HG02642 (cell line): ENCODE data around the gene IQCE.
"Not testable (repeated sequence)": the region's sequence is repeated elsewhere in the genome, so short reads cannot be mapped to it uniquely, and the experiment has no call there.

Experiments used
- ATAC-seq: cut with Tn5 transposase; IDR thresholded peaks from one replicate; pipeline ENCODE4 v1.9.1; 2021; ENCODE audit warnings: mild to moderate bottlenecking; ENCODE audit not compliant: unreplicated experiment, poor library complexity

Gene IQCE

DNA sequence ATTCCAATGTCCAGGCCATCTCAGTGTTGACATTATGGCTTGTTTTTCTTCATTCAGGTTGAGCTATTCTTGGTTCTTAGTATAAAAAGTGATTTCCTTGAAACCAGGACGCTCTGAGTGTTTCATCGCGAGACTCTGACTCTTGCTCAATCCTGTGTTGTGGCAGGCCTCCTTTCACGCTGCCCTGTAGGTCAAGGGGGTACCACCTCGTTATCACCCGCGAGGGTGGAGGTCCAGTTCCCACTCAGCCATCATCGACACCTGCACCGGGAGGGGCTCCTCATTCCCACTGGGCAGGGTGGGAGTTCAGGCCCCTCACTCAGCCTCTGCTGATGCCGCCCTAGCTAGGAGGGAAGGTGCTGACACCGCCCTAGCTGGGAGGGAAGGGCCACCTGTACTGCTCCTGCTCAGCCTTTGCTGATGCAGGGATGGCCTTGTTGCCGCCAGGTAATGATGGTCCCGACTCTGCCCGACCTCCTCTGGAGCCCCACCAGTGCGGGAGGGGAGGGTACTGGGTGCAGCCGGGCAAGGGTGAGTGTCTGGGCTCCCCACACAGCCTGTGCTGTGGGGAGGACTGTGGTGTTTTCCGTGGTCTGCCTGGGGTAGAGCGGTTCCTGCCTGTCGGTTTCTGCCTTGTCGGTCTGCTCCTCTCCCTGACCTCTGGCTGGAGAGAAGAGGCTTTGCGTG lies 16.4 kb downstream of the IQCE start:
- no peak for ATAC-seq

DNA sequence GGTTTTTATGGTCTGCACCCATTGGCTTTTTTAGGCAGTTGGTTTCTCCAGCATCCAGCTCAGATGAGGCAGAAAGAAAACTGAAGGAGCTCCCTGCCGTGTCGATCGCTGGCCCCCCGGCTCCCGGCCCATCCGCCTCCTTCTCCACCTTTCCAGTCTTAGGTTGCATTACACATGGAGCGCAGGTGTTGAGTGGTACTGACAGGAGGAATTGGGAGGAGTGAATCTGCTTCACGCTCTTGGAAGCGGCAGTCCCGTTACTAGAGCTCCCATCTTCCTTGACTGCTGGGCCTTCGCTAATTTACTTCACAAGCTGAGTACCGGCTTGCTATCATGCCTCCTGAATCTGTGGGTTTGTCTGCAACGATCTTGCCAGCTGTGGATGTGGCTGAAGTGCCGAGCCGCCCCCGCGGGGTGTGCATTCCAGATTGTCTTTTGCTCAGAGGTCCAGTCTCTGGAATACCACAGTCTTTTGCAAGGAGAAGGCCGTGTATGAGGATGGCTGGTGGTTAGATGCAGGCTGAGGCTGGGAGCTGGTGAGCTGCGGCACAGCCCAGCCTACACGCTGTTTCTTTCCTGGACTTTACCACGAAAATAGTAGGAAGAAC lies 17.1 kb downstream of the IQCE start:
- no peak for ATAC-seq

DNA sequence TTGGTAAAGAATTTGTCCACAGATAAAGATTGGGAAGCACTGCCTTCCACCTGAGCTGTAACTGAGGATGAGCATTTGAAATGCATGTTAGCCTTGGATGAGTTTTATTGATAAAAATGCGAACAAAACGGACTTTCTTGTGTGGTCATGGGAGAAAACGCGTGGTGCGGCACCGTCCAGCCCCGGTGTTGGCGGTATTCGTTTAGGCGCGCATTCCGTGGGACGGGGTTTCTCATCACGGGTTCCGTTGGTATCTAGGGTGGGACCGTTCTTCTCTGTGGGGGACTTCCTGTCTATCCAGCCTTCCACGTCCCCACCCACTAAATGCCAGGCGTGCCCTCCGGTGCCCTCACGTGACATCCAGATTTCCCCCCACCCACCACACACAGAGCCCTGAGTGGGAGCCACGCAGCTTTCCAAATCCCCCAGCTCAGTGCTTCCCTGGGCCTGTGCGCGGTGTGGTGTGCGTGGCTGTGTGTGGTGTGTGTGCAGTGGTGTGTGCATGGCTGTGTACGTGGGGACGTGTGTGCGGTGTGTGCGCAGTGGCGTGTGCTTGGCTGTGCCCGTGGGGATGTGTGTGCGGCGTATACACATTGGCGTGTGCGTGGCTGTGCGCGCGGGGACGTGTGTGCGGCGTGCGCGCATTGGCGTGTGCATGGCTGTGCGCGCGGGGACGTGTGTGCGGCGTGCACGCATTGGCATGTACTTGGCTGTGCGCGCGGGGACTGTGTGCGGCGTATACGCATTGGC lies 18.1 kb downstream of the IQCE start:
- no peak for ATAC-seq

DNA sequence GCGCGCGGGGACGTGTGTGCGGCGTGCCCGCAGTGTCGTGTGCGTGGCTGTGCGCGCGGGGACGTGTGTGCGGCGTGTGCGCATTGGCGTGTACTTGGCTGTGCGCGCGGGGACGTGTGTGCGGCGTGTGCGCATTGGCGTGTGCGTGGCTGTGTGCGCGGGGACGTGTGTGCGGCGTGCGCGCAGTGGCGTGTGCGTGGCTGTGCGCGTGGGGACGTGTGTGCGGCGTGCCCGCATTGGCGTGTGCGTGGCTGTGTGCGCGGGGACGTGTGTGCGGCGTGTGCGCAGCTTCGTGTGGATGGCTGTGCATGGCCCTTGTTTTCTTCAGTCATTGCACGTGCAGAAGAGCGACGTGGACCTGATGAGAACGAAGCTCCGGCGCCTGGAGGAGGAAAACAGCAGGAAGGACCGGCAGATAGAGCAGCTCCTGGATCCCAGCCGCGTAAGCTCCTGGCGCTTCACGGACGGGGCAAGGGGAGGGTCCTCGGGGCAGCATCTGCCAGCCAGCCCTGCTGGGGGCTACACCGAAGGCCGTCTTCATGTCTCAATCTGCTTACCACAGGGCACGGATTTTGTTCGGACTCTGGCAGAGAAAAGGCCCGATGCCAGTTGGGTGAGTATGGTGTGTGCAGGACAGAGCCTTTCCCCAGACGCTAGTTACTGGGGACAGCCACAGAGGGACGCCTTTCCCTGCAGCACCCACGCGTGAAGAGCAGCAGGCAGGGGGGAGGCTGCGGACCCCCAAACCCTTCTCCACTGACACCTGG lies 19.3 kb downstream of the IQCE start:
- no peak for ATAC-seq

DNA sequence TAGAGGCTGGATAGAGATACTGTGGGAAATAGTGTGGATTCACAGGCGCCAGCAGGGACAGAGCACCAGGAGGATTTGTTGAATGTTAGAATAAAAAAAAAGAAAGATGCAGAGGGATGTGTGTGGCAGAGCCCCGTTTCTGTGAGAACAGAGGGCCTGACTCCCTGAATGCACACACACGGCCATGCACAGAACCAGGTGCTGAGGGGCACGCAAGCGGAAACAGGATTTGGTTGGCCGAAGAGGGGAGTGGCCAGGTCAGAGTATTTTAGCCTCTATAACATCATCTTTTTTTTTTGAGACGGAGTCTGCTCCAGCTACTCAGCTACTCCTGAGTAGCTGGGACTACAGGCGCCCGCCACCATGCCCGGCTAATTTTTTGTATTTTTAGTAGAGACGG lies 21.9 kb downstream of the IQCE start:
- ATAC-seq: no peak

DNA sequence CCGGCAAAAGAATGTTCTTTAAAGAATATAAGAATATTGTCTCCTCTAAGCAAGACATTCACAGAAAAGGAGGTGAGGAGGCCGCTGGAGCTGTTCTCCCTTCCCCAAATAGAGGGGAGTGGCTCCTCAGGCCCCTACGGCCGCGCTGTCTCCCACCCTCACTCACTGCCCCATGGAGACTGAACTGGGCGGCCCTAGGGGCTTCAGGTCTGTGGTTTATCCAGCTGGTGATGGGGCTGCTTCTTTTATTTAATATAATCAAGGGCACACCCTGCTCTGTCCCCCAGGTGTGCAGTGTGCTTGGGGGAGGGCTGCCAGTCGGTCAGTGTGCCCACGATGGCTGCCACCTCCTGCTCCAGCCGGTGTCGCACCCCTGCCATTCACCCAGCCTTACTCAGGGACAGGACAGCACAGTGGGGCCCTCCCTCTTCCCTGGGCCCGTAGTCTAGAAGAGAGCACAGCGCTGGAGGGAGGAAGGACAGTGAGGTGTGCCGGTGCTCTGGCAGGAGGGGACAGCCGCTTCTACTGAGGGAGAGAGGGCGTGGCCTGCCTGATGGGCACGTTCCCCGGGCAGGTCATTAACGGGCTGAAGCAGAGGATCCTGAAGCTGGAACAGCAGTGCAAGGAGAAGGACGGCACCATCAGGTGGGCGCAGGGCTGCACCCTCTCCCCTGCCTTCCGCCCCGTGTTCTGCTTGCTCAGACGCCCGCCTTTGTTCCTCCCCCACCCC lies 23.4 kb downstream of the IQCE start:
- no peak for ATAC-seq

DNA sequence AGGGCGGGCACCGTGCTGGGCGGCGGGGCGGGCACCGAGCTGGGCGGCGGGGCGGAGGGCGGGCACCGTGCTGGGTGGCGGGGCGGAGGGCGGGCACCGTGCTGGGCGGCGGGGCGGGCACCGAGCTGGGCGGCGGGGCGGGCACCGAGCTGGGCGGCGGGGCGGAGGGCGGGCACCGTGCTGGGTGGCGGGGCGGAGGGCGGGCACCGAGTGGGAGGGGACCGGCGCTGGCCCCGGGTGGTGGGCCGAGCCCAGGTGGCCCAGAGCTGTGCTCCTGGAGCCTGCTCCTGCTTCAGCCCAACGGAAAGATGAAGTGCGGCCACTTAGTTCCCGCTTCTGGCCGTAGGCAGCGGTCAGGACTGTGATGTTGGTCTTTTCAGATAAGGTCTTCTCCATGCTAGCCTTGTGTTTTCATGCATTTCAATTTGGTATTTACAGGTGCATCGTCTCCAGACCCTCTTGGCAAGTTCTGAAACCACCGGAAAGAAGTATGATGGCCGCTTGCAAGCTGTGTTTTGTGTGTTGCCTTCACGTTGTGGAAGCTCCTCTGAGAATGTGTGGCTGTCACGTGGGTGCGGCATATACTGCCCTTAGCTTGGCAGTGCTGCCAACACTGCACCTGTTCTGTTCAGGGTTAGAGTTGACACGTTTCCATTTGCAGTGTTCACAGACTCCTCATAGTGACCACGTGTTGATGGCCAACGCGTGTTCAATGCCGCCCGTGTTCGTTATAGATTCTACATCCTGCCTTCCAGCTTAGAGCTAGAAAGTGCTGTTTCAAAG lies 25.2 kb downstream of the IQCE start:
- ATAC-seq: no peak

DNA sequence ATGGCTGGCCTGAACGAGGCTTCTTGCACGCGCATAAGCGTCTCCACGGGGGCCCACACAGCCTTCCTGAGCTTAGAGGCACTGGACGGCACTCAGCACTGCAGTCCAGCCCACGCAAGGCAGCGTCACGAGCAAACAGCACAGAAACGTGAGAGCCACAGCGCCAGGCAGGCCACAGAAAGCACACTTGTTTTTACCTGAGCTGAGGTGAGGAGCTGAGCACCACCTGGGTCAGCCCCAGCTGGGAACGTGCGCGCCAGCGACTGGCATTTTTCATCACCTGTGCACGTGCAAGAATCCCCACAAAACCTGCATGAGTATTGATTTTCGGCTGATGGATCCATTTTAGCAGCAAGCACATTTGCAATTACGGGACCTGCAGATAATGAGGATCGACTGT lies 26.7 kb downstream of the IQCE start:
- ATAC-seq: no peak

DNA sequence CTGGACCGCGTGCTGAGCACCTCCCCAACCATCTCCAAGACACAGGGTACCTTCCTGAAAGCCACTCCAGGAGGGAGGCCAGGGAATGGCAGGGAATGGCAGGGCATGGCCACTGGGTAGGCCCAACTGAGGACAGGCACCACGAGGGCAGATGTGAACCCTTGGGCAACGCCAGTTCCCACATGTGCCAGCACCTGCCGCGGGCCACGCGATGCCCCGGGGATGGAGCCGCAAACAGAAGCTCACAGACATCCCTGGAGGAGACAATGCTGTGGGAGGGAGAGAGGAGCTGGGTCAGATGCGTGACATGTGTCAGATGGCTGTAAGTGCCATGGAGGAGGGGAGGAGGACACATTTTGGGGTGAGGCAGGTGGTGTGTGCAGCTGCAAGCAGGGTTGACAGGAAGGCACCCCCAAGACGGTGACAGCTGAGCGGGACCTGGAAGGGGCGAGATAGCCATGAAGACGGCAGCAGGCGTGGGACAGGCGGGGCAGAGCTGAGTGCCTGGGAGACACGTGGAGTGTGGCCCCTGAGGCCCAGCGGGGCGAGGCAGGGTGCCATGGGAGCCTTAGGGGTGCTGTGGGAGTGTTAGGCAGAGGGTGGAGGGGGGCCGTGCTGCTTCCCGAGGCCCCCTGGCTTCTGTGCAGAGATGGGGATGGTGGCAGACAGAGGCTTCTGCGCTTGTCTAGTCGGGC lies 27.7 kb downstream of the IQCE start:
- no peak for ATAC-seq

DNA sequence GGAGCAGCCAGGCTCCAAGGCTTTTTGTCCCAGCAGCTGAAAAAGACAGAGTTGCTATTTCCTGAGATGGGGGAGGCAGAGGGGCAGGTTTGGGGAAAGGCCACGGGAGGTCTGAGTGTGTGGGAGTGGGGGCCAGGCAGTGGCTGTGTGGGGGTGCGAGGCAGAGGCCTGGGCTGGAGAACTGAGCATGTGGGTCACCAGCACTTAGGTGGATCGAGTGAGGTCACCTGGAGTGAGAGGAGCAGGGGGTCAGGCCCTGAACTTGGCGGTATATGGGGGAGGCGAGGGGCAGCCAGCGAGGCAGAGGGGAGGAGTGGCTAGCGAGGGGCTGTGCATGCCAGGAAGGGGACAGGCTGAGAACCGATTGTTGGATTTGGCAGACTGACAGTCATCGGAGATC lies 28.4 kb downstream of the IQCE start:
- no peak for ATAC-seq

DNA sequence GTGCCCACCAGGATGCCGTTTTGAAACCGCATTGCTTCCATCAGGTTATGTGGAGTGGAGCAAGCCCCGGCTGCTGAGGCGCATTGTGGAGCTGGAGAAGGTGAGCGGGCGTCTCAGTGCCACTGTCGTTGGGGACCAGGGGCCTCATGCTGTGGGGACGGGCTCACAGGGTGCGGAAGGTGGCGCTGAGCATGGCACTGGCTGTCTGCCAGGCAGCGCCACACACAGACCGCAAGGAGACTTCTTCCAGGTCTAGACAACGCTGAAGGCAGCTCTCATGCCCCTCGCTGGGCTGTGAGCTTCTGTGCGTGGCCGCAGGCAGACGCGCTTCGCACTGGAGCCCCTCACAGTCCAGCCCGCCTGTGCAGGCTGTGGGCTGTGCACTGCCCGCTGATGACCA lies 29.0 kb downstream of the IQCE start:
- no peak for ATAC-seq

DNA sequence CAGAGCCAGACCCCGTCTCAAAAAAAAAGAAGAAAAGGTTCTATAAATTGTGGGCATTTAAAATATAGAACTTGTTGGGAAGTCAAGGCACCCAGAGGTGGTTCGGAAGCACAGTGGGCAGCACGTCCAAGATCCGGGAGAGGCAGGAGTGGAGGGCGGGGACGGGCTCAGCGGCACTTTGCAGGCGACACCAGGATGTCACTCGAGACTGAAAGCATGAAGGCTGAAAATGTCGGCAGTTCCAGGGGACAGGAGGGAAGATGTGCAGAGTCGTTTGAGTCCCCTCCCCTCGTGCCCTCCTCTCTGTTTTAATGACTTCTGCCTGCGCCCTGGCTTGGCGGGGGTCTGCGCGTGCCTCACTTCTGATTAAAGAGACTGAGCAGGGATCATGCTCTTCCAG lies 30.6 kb downstream of the IQCE start:
- no peak for ATAC-seq

DNA sequence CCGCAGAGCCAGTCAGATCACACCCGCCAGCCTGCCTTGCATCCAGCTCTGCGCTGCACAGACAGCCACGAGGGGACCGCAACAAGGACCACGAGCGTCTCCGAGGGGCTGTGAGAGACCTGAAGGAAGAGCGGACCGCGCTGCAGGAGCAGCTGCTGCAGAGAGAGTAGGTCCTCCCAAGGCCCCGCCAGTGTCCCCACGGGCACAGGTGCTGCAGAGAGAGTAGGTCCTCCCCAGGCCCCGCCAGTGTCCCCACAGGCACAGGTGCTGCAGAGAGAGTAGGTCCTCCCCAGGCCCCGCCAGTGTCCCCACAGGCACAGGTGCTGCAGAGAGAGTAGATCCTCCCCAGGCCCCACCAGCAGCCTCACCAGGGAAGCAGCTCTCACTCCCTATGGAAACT lies 31.2 kb downstream of the IQCE start:
- not testable (repeated sequence) for ATAC-seq

DNA sequence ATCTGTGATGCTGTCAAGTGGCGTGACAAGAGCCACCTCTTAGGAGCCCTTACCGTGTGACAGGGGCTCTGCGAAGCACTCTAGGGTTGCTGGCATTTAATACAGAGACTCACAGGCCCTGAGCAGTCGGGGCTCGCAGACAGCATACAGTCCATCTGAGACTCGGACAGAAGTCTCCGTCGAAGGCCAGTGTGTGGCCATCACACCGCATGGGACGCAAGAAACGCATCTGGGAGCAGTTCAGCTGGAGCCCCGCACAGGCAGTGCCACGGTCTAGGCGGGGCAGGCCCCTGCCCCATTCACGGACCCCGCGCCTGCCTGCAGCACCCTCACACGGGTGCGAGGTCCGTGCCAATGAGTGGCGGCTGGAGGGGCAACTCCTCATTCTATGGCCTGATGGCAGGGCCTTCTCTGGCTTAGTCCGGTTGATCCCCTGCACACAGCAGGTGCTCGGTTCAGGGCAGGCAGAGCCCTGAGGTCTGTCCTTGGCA lies 33.6 kb downstream of the IQCE start:
- ATAC-seq: no peak

DNA sequence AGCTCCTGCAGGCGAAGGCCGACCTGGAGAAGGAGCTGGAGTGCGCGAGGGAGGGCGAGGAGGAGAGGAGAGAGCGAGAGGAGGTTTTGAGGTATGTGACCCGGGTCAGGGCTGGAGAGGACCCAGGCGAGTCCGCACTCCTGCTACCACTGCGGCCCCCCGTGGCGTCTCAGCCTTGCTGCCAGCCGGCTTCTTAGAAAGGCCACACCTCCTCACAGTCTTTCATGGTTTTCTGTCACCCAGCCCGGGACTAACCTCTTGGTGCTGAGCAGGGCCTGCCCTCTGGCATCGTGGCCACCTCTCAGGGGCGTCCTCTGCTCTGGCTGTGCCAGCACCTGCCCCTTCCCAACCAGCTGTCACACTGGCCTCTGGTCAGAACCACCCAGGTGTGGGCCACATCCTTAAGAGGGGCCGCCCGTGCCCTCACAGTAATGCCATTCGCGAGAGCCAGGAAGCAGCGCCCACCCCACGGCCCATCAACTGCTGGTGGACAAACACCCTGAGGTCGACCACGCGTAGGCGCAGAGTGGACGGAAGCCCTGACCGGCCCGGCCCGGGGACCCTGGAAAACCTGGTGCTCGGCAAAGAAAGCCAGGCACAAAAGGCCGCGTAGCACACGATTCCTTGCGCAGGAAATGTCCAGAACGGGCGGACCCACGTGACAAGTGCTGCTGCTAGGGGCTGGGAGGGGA lies 34.4 kb downstream of the IQCE start:
- ATAC-seq: no peak

DNA sequence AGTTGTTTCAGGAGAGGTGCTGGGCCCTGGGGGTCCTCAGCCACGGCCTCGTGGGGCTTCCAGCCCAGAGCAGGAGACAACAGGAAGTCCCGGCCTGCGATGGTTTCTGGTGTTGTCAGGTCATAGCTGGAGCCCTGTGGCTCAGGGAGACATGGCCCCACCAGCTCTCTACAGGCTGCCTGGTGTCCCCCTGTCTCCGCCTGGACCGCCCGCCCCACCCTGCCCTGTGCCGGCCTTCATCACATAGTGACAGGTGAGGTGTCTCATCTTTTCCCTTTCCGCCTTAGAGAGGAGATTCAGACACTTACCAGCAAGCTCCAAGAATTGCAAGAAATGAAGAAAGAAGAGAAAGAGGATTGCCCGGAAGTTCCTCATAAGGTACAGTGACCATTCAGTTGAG lies 35.8 kb downstream of the IQCE start:
- no peak for ATAC-seq

DNA sequence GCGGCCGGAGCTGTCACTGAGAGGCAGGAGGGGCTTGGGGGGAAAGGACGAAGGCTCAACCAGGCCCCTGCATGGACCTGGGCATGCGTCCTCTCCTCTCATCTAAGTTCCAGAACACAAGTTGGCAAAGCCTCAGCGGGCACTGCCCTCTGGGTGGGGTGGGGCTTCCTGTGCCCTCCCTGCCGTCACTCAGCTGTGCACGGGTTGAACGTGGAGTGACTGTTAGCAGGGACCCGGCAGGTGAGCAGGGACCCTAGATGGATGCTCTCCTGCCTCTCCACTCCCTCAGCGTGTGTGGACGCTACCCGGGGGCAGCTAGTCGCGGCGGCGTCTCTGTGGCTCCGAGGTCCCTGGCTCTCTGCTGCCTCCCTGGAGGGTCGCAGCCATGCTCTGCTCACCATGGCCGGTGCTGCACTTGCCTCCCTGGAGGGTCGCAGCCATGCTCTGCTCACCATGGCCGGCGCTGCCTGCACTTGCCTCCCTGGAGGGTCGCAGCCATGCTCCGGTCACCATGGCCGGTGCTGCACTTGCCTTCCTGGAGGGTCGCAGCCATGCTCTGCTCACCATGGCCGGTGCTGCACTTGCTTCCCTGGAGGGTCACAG lies 36.6 kb downstream of the IQCE start:
- no peak for ATAC-seq
